EH (cell line): ENCODE data around the gene CDC25A.
"Not testable (repeated sequence)": the region's sequence is repeated elsewhere in the genome, so short reads cannot be mapped to it uniquely, and the experiment has no call there.

Source experiments
- DNase-seq: peaks from one replicate; pipeline ENCODE4 v3.0.0-alpha.2; 2015; ENCODE audit warnings: low read depth

Gene CDC25A

DNA sequence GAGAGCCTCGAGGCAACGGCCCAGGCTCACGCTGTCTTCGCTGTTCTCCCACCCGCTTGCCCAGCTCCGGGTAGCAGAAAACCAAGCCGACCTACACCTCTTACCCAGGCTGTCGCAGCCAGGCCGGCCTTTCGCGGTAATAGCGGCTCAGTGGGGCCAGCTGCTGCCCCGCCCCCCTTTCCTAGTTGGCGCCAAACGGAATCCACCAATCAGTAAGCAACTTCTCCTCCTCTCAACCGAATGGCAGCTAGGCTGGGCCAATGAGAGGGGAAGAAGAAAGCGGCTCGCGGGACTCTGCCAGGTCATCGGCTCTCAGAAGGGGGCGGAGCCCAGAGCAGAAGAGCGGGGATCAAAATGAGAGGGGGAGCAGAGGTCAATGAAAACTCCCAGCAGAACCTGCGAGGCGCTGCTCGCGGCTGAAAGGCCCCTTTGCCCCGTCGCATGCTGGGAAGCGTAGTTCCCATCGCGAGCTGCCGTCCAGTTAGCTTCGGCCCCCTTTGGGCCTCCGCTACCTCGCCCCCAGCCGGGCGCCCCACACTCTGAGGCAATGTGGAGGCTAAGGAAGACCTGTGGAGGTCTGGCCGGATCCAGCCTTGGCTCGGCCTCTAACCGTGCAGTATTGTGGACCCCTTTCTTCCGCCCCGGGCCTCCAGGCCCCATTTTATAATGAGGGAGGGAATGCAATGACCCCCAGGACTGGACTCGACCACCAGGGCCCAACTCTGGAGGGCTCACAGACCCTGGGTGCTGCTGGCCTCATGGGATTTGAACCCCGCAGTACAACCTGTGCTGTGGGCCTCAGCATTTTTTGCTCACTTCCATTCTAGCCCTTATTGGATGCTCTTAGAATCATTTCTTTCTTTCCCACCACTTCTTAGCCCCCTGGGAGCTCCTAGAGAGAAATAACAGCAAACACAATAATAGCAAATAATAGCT is at the start of gene CDC25A:
TSS of gene CDC25A (minus strand) at position 152 of the 936 bp plus-strand sequence. CDS start 470 bp downstream, outside the sequence.
- peak; percentile 100 for DNase-seq

DNA sequence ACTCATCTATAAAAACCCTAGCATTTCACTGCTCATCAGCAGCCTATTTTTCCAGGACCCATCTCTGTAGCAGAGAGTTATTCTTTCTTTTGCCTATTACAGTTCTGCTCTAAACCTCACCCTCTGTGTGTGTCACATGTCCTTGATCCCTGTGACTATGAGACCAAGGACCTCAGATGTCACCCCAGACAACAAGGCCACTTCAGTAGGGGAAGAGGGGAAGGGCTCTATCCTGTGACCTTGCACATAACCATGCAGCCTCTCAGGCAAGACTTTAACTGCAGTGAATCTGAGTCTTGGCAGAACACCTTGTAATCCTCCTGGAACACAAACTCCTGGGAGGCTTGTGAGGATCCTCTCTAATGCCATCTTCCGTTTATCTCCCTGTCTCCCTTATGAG is 48.3 kb upstream of the CDC25A start:
- no peak for DNase-seq

DNA sequence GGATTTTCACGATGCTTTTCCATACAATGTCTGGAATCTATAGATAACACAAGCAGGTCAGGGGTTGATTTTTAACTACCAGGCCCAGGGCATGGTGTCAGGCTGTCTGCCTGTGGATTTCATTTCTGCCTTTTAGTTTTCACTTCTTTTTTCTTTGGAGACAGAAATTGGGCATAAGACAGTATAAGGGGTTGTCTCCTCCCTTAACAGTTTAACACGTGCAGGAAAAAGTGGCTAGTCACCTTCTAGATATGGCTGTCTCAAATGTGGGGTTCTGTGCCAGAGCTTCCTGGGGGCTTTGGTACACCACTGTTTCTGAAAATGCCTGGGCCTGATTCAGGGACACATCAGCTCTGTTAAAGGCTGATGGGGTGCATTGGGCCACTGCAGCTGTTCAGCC is 45.3 kb upstream of the CDC25A start:
- no peak for DNase-seq

DNA sequence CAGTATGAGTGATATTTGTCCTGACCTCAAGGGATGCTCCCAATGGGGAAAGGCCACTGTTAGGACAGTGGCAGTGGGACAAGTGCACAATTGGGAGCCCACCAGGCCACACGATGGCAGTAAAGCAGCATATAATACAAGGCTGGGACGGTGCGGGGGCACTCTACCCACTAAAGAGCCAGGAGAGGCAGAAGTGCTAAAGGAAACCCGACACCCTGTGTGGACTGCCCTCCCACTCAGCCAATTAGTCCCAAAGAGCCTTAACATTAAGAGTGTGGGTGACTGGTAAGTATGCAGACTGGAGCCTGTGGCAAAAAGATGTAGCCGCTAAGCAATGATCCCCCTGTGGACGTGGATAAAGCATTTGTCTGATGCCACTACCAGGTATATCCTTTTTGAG is 44.5 kb upstream of the CDC25A start:
- DNase-seq: peak; percentile 79

DNA sequence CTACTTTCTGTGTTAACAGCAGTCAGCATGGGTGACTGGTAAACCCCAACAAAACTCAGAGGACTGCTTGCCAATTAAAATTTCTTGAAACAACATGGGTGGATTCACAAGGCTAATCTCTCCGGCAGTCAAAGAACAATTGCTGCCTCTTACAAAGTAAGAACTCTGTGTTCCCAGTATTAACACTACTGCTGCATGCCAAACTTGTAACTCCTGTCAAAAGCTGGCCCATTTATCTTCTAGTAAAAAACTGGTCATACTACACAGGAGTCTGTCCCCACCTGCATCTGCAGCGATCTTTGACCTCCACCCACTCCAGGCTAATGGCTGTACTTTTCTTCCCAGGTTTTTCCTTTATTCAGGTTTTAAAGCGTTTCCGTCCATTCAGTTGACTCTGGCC is 44.0 kb upstream of the CDC25A start:
- no peak for DNase-seq

DNA sequence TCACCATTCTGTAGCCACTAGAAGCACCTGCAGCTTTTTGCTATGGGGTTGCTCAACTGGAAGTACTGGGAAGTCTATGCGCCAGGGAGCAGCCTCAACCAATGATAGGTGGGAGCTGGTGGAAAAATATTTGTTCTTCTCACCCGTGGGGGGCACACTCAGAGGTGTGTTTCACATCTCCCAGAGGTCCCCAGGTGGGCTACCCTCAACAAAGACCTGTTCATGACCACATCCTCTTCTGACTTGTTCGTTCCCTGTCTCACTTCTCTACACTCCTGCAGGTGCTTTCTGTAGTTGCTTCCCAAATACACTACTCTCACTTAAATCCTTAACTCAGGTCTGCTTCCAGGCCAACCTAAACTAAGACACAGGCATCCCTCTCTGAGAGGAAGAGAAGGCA is 38.7 kb upstream of the CDC25A start:
- no peak for DNase-seq

DNA sequence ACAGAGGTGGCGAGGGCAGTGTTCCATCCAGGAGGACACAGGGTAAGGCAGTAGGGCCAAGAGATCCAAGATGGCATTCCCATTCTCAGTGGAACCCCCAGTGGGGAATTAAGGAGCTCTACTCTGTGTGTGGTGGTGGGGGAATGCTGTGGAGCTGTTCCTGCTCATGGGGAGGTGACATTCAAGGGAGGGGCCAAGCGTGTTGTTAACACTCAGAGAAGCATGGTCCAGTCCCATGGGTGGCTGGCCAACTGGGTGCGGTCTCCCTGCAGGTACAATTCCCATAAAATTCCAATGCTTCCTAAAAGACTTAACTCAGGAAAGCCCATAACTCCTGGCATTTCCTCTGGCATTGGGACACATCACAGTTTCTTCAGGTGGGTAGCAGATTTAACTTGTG is 37.4 kb upstream of the CDC25A start:
- no peak for DNase-seq

DNA sequence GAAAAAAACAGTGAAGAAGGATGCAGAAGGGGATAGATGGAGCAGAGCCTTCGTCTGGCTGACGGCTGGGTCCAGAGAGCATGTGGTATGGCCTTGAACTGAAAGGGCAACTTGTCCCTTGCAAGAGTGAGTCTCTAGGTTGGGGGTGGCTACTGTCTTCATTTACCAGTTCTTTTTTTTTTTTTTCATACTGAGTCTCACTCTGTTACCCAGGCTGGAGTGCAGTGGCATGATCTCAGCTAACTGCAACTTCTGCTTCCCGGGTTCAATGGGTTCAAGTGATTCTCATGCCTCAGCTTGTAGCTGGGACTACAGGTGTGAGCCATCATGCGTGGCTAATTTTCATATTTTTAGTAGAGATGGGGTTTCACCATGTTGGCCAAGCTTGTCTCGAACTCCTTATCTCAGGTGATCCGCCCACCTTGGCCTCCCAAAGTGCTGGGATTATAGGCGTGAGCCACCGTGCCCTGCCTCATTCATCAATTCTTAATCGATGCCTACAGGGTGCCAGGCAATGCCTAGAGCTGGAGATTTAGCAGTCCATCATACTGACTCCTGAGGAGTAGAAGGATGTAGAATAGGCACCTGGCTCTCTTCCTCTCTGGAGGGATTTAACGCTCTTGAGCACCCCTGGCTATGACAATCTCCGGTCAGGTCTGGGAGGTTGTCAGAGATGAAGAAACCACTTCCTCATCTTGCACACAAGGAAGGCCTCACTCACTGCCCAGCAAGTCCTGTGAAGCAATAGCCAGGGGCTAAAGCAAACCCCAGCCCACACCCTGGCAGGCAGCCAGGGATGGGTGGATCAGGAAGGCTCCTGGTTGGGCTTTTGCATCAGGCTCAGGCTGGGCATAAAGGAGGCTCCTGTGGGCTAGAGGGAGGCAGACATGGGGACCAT is 34.6 kb upstream of the CDC25A start, which contains the start of gene CAMP:
TSS of gene CAMP (plus strand) at position 880 of the 898 bp plus-strand sequence. CDS start at position 897, 17 bp downstream.
- peak; percentile 64 for DNase-seq

DNA sequence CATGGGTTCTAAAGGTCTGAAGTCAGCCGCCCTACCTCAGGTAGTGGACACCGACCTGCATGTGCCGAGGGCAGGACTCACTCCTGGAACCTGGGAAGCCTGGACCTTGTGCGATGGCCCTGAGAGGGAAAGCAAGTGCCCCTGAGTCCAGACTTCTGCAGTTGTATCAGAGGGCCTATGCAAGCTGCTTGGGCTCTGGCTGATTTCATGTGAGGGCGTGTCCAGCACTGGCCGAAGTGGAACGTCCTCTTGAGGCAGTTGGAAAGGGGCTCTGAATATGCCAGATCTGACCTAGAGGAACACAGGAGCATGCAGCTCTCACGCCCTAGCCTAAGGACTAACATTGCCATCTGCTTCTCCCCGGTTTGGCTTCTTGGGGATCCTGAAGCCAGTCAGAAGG is 32.5 kb upstream of the CDC25A start:
- DNase-seq: no peak

DNA sequence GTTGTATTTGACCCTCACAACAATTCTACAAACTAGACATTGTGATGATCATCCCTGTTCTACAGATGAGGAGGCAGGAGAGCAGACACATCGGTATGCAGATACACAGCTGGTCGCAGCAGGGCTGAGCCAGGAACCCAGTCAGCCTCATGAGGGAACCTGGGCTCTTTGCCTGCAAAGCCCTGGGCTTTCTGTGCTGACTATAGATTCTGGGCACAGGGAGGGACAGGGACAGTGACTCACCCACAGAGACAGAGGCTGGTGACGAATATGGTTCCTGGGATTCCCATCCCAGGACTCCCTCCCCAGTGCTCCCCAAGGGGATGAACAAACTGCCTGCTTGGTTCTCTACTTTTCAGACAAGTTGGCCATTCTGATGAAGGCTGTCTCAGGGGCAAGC is 31.3 kb upstream of the CDC25A start:
- DNase-seq: peak; percentile 34

DNA sequence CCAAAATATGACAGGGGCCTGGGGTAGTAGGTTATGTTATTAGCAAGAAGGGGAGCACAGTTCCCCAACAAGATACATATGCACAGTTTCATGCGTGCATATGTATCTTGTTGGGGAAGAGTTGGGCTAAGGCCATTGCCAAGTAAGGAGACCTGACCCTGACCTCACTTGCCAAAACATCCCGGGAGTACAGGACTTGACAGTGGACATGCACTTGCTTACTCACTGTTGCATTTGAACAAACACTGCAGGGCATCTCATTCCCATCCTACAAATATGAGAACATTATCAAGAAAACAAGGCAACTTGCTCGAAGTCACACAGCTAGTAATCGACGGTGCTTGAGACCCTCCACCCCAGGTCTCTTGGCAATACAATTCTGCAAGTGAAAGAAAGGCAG is 30.3 kb upstream of the CDC25A start:
- DNase-seq: no peak

DNA sequence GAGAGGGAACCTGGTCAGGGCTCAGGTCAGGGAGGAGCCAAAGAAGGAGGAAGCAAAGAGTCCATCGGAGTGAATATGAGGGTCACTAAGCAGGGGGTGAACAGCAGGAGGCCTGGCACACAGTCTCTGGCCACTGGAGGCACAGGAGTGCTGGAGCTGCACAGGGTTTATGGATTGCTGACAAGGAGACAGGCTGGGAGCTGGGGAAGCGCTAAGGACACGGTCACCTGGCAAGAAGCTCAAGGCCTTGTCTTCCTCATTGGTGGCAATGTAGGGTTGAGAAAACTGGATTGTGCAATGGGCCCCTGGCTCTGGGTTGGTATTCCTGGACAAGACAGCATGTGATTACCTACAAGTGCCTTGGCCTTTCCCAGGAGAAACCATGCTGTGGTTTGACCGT is 29.2 kb upstream of the CDC25A start:
- DNase-seq: no peak

DNA sequence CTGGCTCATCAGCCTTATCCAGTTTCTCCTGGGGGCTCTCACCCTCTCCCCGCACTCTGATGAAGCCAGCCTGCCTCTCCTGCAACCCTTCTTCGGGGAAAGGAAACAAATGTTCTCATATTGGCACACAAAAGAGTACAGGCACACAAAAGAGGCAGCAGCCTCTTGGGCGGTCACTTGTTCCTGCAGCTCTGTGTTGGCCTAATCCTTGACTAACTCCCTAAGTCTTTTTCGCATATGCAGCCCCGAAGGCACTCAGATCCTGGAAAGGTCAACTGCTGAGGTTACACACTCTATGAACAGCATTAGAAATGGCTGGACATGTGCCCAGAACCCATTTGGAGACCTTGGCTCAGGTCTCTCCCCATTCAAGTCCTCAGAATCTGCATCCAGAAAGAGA is 27.7 kb upstream of the CDC25A start:
- DNase-seq: no peak

DNA sequence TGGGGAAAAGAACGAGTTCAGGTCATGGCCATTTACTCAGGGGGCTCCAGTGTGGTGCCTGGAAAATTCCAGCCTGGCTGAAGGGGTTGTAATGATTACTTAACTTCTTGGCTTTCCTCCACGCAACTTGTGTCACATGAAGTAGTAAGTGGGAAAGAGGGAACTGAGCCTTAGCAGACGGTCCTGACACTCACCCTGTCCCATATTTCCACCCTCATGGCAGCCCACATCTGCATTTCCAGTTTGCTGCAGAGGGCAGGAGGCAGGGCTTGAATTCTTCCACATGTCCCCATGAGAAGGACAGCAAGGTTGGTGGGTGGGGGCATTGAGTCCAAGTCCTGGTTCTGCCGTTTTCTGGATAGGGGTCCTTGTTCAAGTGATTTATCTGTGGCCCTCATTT is 27.2 kb upstream of the CDC25A start:
- peak; percentile 27 for DNase-seq

DNA sequence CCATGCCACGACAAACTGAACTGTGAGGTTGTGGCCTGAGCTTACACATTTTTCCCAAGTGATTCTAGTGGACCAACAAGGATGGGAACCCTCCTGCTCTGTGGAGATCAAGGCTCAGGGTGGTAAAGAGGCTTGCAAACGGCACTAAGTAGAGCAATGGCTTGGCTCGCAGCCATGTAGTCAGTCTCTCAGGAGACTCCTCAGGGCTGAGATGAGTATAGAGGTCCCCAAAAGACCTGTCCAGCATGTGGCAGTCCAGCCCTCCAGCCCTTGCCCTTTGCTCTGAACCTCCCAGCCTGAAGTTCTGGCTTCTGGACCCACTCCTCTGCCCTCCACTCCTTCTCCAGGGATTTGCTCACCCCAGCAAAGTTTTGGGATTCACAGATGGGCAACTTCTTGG is 26.8 kb upstream of the CDC25A start:
- DNase-seq: no peak

DNA sequence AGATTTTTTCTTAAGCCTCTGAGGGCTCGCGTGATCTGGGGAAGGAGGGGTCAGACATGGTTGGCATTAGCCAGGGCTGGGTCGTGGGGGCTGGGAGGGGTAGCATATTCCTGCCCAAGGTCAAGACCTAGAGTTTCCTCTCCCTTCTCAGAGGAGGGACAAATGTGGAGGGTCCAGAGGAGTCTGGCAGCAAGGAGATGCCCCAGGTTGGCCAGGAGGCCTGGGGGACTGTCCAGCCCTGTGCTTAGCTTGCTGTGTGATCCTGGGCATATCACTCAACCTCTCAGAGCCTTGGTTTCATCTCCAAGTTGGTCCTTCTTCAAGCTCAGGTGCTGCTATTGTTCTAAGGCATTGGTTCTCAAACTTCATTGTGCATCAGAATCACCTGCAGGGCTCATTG is 26.0 kb upstream of the CDC25A start:
- no peak for DNase-seq

DNA sequence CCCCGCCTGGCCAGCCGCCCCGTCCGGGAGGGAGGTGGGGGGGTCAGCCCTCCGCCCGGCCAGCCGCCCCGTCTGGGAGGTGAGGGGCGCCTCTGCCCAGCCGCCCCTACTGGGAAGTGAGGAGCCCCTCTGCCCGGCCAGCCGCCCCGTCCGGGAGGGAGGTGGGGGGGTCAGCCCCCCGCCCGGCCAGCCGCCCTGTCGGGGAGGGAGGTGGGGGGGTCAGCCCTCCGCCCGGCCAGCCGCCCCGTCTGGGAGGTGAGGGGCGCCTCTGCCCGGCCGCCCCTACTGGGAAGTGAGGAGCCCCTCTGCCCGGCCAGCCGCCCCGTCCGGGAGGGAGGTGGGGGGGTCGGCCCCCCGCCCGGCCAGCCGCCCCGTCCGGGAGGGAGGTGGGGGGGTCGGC is 23.6 kb upstream of the CDC25A start:
- DNase-seq: not testable (repeated sequence)

DNA sequence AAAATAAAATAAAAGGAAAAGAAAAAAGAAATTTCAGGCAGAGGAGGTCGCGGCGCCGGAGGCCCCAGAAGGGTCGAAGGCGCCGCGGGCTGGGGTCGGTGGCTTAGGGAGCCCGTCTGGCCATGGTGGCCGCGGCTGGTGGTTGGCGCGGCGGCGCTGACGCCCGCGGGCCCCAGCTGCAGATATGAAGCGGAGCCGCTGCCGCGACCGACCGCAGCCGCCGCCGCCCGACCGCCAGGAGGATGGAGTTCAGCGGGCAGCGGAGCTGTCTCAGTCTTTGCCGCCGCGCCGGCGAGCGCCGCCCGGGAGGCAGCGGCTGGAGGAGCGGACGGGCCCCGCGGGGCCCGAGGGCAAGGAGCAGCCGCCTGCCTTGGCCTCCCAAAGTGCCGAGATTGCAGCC is 22.3 kb upstream of the CDC25A start:
- DNase-seq: not testable (repeated sequence)

DNA sequence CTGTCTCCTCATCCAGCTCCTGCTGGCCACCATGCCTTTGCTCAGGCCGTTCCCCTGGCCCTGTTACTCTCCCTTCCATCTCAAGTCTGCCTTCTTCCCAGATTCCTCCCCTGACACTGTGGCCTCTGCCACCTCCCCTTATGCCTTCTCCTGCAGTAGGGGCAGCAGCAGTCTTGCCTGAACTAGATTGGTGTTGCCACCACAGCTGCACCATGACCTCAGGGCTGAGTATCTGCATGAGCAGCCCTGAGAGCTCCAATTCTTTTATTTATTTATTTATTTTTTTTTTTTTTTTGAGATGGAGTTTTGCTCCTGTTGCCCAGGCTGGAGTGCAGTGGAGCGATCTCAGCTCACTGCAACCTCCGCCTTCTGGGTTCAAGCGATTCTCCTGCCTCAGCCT is 21.2 kb upstream of the CDC25A start:
- DNase-seq: no peak

DNA sequence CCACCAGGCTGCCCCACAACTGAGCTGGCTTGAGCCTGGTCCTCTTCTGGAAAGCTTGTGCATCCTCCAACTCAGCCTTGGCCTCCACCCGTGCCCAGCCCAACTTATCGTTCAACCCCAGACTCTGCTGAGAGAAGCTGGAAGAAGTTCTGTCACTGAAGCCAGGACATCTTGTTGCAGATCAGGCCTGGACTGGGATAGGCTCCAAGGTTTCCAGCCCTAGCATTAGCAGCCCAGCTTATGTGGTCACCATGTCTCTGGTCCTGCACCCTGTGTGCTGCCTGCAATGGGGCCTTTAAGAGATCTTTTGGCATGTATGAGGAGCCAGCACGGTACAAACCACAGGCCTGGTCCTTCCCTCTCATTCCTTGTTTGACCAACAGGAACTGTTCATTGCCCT is 19.9 kb upstream of the CDC25A start:
- DNase-seq: no peak

DNA sequence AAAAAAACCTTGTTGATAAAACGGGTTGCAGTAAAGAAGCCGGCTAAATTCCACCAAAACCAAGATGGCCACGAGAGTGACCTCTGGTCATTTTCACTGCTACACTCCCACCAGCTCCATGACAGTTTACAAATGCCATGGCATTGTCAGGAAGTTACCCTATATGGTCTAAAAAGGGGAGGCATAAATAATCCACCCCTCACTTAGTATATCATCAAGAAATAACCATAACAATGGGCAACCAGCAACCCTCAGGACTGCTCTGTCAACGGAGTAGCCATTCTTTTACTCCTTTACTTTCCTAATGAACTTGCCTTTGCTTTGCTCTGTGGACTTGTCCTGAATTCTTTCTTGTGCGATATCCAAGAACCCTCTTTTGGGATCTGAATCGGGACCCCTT is 14.4 kb upstream of the CDC25A start:
- no peak for DNase-seq

DNA sequence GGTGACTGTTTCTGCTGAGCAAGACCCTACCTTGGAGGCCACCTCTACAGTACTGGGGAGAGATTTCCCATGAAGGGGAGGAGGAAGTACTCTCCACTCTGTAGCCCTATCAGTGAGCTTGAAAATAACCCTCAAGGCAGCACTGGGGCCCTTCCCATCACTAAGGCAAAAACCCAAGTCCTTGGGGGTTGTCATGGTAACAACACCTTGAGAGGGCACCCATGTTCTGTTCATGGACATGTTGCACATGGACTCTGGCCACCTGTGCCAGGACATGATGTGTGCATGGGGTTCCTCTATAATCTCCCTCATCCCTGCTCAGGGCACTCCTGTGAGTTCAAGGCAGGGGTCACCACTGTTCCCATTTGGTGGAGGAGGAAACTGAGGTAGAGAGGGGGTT is 10.9 kb upstream of the CDC25A start:
- DNase-seq: no peak

DNA sequence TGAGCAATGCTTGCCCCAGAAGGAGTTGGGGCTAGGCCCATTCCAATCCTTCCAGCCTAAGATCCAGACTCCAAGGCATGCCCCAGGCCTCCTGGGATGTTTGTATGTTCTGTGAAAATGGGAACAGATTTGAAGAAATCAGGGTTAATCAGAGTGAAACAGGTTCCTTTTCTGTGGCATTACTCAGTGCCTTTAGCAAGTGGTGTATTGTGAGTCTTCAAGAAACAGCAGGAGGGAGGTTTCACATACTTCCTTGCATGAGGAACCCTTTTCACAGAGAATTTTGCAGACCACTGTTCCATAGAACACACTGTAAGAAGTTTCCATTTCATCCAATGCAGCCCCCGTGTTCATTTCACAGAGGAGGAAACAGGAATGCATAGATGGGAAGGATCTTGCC is 8.4 kb upstream of the CDC25A start:
- DNase-seq: no peak
